ENCODE results near the gene MARK2. TPM values are rescaled to one million over a fixed set of nuclear protein-coding genes. Genes with fewer than 3 reads are reported as not detected.

The MARK2 gene
- total RNA-seq, 2 experiments from 2014 or later: 24.3 to 24.9 TPM

DNA sequence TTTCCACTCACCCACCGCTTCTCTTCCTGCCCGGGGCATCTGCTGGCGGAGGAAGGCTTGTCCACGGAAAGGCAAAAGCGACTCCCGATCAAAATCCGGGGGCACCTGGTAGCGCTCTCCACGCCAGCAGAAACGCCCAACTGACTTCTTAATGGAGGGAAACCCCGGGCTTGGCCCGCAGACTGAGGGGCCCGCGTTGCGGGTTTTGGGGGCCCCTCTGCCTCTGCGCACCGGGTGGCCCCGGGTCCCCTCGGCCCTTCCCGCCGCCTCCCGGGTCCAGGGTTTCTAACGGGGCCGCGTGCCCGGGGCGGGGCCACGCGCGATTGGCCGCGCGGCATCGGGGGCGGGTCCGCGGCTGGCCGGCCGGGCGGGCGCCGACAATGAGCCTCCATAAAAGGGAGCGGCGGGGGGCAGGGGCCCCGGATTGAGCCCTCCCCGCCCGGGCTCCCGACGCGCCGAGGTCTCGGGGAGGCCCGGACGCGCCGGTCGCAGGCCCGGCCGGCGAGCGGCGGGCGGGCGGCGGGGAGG, 25.8 kb upstream of the MARK2 start, which contains the start of gene SPINDOC:
Gene SPINDOC, plus strand, starts transcription at position 422 of the 528 bp plus-strand sequence. CDS start 231 bp downstream, outside the sequence.
- H3K27me3 Mint-ChIP-seq: no peaks in the 10 kb centered on the region
- H3K4me1 Mint-ChIP-seq: peaks cover 21% of the 10 kb centered on the region
- peak; percentile 91 for ATAC-seq
- ChIA-PET POLR2A (no interaction called here), CTCF (interaction anchor here (1.0 to 1.1 kb wide), 3 partner anchors 25 to 88 kb away, joined by 3 to 8 read pairs (median 4); partner anchors contain the start of gene MARK2)
- DNase-seq: peak; percentile 80
- no peaks in the 10 kb centered on the region for H3K9me3 Mint-ChIP-seq (ENCODE audit: low read depth)
- peaks cover 21% of the 10 kb centered on the region for H3K36me3 Mint-ChIP-seq (ENCODE audit: low read depth)
- H3K27ac Mint-ChIP-seq: no peak within 1 kb of the TSS
- intact Hi-C loops (cut with DNase I, micrococcal nuclease): loop anchor here (1.0 to 5.0 kb wide), 6 partner anchors 25 to 161 kb away; partner anchors contain the start of genes COX8A (in 1 of the 2), RTN3 (in 1 of the 2) and ZFTA (in 1 of the 2)
- peak within 1 kb of the TSS; percentile 77 for H3K4me3 Mint-ChIP-seq

GRCh38 chr11:63813563-63814382, 25.1 kb upstream of the MARK2 start:
- ChIA-PET CTCF (interaction anchor here (0.7 to 1.1 kb wide), 2 partner anchors 24 to 57 kb away, joined by 3 to 8 read pairs; no protein-coding TSS in a partner anchor), POLR2A (interaction anchor here (0.7 kb wide), 1 partner anchor 166 kb away, joined by 3 read pairs; no protein-coding TSS in a partner anchor)
- Mint-ChIP-seq H3K27me3 (no peaks in the 10 kb centered on the region), H3K27ac (no peak overlapping the region), H3K4me1 (peaks cover 21% of the 10 kb centered on the region), H3K4me3 (peak overlapping the region; percentile 77), H3K9me3 (ENCODE audit: low read depth) (no peaks in the 10 kb centered on the region), H3K36me3 (ENCODE audit: low read depth) (peaks cover 26% of the 10 kb centered on the region)
- peak; percentile 45 for ATAC-seq
- peak; percentile 59 for DNase-seq
- intact Hi-C loops (cut with DNase I, micrococcal nuclease): loop anchor here (1.0 to 5.0 kb wide), 6 partner anchors 25 to 161 kb away; partner anchors contain the start of genes COX8A (in 1 of the 2), RTN3 (in 1 of the 2) and ZFTA (in 1 of the 2)

DNA sequence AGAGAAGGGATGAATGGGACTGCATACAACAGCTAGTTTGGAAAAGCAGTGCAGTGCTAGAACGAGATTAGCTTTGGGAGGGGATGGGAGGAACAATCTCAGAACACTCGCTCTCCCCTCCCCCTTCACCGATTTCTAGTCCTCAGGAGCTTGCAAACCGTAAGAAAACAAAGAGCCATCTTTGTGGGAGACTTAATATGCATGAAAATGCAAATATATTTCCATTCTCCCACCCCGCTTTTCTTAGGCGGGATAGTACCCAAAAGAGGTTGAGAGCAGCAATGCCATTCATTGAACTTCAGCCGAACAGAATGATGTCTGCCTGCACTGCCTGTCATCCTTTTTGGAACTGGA, 24.6 kb upstream of the MARK2 start:
- Mint-ChIP-seq H3K27me3 (no peaks in the 10 kb centered on the region), H3K4me1 (peaks cover 21% of the 10 kb centered on the region), H3K9me3 (ENCODE audit: low read depth) (no peaks in the 10 kb centered on the region), H3K27ac (no peak overlapping the region), H3K36me3 (ENCODE audit: low read depth) (peaks cover 28% of the 10 kb centered on the region), H3K4me3 (peak overlapping the region; percentile 77)
- no peak for DNase-seq
- no peak for ATAC-seq
- intact Hi-C loops (cut with DNase I, micrococcal nuclease): loop anchor here in 1 of 2 experiments (5.0 kb wide), 1 partner anchor 42 kb away; no protein-coding TSS in a partner anchor
- ChIA-PET POLR2A (interaction anchor here (0.7 kb wide), 1 partner anchor 166 kb away, joined by 3 read pairs; no protein-coding TSS in a partner anchor), CTCF (interaction anchor here (0.7 to 1.1 kb wide), 2 partner anchors 24 to 57 kb away, joined by 3 to 8 read pairs; no protein-coding TSS in a partner anchor)

DNA sequence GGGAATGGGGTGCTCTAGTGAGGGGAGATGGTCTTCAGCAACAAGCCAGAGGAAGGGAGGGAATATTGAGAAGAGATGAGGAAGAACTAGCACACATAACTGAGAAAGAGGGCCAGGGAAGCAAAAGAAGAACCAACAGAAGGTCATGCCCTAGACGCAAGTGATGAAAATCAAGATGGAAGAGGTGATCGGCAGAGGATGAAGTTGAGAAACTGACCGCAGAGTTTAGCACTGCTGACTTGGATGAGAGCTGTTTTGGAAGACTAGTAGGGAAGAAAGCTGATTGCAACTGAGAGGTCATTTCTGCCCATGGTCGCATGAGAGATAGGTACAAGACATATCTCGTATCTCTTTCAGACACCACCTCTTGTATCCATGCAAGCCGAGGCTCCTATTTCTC, 22.7 kb upstream of the MARK2 start:
- POLR2A ChIA-PET: no interaction called here
- Mint-ChIP-seq H3K4me1 (peaks cover 21% of the 10 kb centered on the region), H3K27me3 (no peaks in the 10 kb centered on the region), H3K9me3 (ENCODE audit: low read depth) (no peaks in the 10 kb centered on the region), H3K27ac (no peak overlapping the region), H3K4me3 (no peak overlapping the region), H3K36me3 (ENCODE audit: low read depth) (peaks cover 40% of the 10 kb centered on the region)
- CTCF ChIA-PET: interaction anchor here (0.7 to 0.9 kb wide), 2 partner anchors 56 to 127 kb away, joined by 3 read pairs; no protein-coding TSS in a partner anchor
- ATAC-seq: no peak
- no peak for DNase-seq
- intact Hi-C loops (cut with DNase I, micrococcal nuclease): no loop called here

GRCh38 chr11:63816732-63817131, 22.2 kb upstream of the MARK2 start:
- intact Hi-C loops (cut with DNase I, micrococcal nuclease): no loop called here
- H3K36me3 Mint-ChIP-seq (ENCODE audit: low read depth): peaks cover 46% of the 10 kb centered on the region

GRCh38 chr11:63817758-63818498, 21.0 kb upstream of the MARK2 start:
- H3K27ac Mint-ChIP-seq: no peak overlapping the region
- no peak overlapping the region for H3K4me3 Mint-ChIP-seq
- ATAC-seq (no peak), DNase-seq (no peak)
- ChIA-PET POLR2A (no interaction called here), CTCF (no interaction called here)
- no peaks in the 10 kb centered on the region for H3K9me3 Mint-ChIP-seq (ENCODE audit: low read depth)
- intact Hi-C loops (cut with DNase I, micrococcal nuclease): no loop called here
- no peaks in the 10 kb centered on the region for H3K27me3 Mint-ChIP-seq
- peaks cover 16% of the 10 kb centered on the region for H3K4me1 Mint-ChIP-seq
- H3K36me3 Mint-ChIP-seq (ENCODE audit: low read depth): peaks cover 52% of the 10 kb centered on the region

More at GRCh38 chr11:63816732-63817131, 22.2 kb upstream of the MARK2 start:
- no peak overlapping the region for H3K4me3 Mint-ChIP-seq
- DNase-seq (no peak), ATAC-seq (no peak)
- H3K27me3 Mint-ChIP-seq: no peaks in the 10 kb centered on the region
- POLR2A ChIA-PET: interaction anchor here (0.6 kb wide), 1 partner anchor 516 kb away, joined by 3 read pairs; no protein-coding TSS in a partner anchor
- H3K27ac Mint-ChIP-seq: no peak overlapping the region
- H3K9me3 Mint-ChIP-seq (ENCODE audit: low read depth): no peaks in the 10 kb centered on the region
- peaks cover 21% of the 10 kb centered on the region for H3K4me1 Mint-ChIP-seq
- CTCF ChIA-PET: interaction anchor here (0.7 to 0.9 kb wide), 2 partner anchors 56 to 128 kb away, joined by 3 read pairs; no protein-coding TSS in a partner anchor

- peaks cover 57% of the 10 kb centered on the region for H3K36me3 Mint-ChIP-seq (ENCODE audit: low read depth)
- intact Hi-C loops (cut with DNase I, micrococcal nuclease): no loop called here
- H3K4me3 Mint-ChIP-seq: no peak overlapping the region
- no peaks in the 10 kb centered on the region for H3K27me3 Mint-ChIP-seq
- H3K9me3 Mint-ChIP-seq (ENCODE audit: low read depth): no peaks in the 10 kb centered on the region
- ChIA-PET CTCF (no interaction called here), POLR2A (no interaction called here)
- ATAC-seq: no peak
- no peak overlapping the region for H3K27ac Mint-ChIP-seq
- peaks cover 16% of the 10 kb centered on the region for H3K4me1 Mint-ChIP-seq
- DNase-seq: no peak
These were observed 20.3 kb upstream of the MARK2 start for GRCh38 chr11:63818609-63819008.

GRCh38 chr11:63821411-63821810, 17.5 kb upstream of the MARK2 start:
- H3K4me1 Mint-ChIP-seq: no peaks in the 10 kb centered on the region
- ChIA-PET POLR2A (no interaction called here), CTCF (no interaction called here)
- no peak overlapping the region for H3K4me3 Mint-ChIP-seq
- H3K27ac Mint-ChIP-seq: no peak overlapping the region
- no peaks in the 10 kb centered on the region for H3K27me3 Mint-ChIP-seq
- DNase-seq (no peak), ATAC-seq (no peak)
- H3K9me3 Mint-ChIP-seq (ENCODE audit: low read depth): no peaks in the 10 kb centered on the region
- intact Hi-C loops (cut with DNase I, micrococcal nuclease): no loop called here
- H3K36me3 Mint-ChIP-seq (ENCODE audit: low read depth): peaks cover 55% of the 10 kb centered on the region

DNA sequence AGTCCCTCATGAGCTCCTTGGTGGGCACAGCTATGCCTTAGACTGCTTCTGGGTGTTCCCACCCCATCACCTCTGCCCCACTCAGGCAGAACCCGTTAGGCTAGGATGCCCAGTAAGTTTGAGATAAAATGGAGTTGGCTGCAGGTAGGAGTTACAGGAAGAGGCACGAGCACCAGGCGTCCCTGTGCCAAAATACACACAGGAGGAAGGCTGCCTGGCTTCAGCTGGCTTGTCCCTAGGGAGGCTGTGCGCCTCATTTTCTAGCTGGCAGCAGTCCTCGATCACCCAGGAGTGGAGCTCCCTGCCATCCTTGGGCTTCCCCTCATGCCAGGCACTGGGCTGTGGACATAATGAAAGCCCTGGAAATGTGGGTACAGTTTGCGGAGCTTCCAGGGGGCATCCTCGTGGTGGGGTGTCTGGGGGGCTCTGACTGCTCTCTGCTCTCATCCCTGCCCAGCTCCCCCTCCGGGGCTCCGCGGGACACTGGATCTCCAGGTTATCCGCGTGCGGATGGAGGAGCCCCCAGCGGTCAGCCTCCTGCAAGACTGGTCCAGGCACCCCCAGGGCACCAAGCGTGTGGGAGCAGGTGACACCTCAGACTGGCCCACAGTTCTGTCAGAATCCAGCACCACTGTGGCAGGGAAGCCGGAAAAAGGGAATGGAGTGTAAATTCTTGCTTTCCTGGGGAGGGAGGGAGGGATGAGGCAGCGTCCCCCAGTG, 12.3 kb upstream of the MARK2 start:
- DNase-seq (no peak), ATAC-seq (no peak)
- POLR2A ChIA-PET: no interaction called here
- no peaks in the 10 kb centered on the region for H3K4me1 Mint-ChIP-seq
- no peak overlapping the region for H3K4me3 Mint-ChIP-seq
- intact Hi-C loops (cut with DNase I, micrococcal nuclease): no loop called here
- H3K9me3 Mint-ChIP-seq (ENCODE audit: low read depth): no peaks in the 10 kb centered on the region
- no peaks in the 10 kb centered on the region for H3K27me3 Mint-ChIP-seq
- CTCF ChIA-PET: interaction anchor here (1.1 to 1.3 kb wide), 2 partner anchors 9 to 134 kb away, joined by 3 to 4 read pairs; no protein-coding TSS in a partner anchor
- H3K27ac Mint-ChIP-seq: no peak overlapping the region
- peaks cover 23% of the 10 kb centered on the region for H3K36me3 Mint-ChIP-seq (ENCODE audit: low read depth)

- Mint-ChIP-seq H3K36me3 (ENCODE audit: low read depth) (peaks cover under 1% of the 10 kb centered on the region), H3K27ac (no peak overlapping the region), H3K27me3 (no peaks in the 10 kb centered on the region), H3K9me3 (ENCODE audit: low read depth) (no peaks in the 10 kb centered on the region), H3K4me3 (no peak overlapping the region), H3K4me1 (no peaks in the 10 kb centered on the region)
- POLR2A ChIA-PET: no interaction called here
- CTCF ChIA-PET: interaction anchor here (1.0 to 1.5 kb wide), 2 partner anchors 9 to 115 kb away, joined by 3 to 7 read pairs; partner anchors contain the start of gene MARK2
- DNase-seq (peak; percentile 33), ATAC-seq (peak; percentile 73)
- intact Hi-C loops (cut with DNase I, micrococcal nuclease): no loop called here
These were observed 9.0 kb upstream of the MARK2 start for GRCh38 chr11:63829823-63830489.

Data from activated CD4-positive, alpha-beta T cell treated with anti-CD3 and anti-CD28 coated beads for 36 hours (primary cell).